Measurements from ENCODE around the gene IL1RL1. TPM values are rescaled to one million over a fixed set of nuclear protein-coding genes. Genes with fewer than 3 reads are reported as not detected.

The IL1RL1 gene
- polyA plus RNA-seq, 1 donor from 2014 or later = not detected

- Histone ChIP-seq H3K9ac (ENCODE audit: low read length) (no peak overlapping the region), H3K27me3 (ENCODE audit: insufficient read depth, low read depth, low read length) (no peaks in the 10 kb centered on the region), H3K27ac (ENCODE audit: low read length) (no peak overlapping the region), H3F3A (ENCODE audit: insufficient read depth, low read length, poor library complexity, severe bottlenecking) (no peaks in the 10 kb centered on the region), H3K4me2 (ENCODE audit: low read length) (no peak overlapping the region), H3K36me3 (ENCODE audit: insufficient read depth, low read length) (no peaks in the 10 kb centered on the region), H3K4me3 (ENCODE audit: low read length) (no peak overlapping the region), H3K79me2 (replicated peaks; ENCODE audit: insufficient read depth, low read length) (no peaks in the 10 kb centered on the region), H3K9me3 (ENCODE audit: low read length) (no peaks in the 10 kb centered on the region), H3K9me2 (ENCODE audit: insufficient read depth, low read length) (no peaks in the 10 kb centered on the region), H2AFZ (ENCODE audit: low read depth, low read length) (no peak overlapping the region), H4K20me1 (ENCODE audit: insufficient read depth) (no peaks in the 10 kb centered on the region)
- TF ChIP-seq EZH2 (IDR thresholded peaks at IDR 0.05; ENCODE audit: borderline replicate concordance, insufficient read depth, low read length, poor library complexity, severe bottlenecking) (no peak), RAD21 (conservative IDR thresholded peaks at IDR 0.05) (no peak), SMC3 (conservative IDR thresholded peaks at IDR 0.05; ENCODE audit: poor library complexity) (no peak), EP300 (conservative IDR thresholded peaks at IDR 0.05; ENCODE audit: poor library complexity, severe bottlenecking) (no peak), POLR2AphosphoS5 (IDR thresholded peaks at IDR 0.05) (no peak), REST (IDR thresholded peaks at IDR 0.05; ENCODE audit: borderline replicate concordance) (no peak), CTCF (IDR thresholded peaks at IDR 0.05; ENCODE audit: poor library complexity, severe bottlenecking) (no peak), MXI1 (conservative IDR thresholded peaks at IDR 0.05; ENCODE audit: poor library complexity, severe bottlenecking) (no peak), TAF1 (IDR thresholded peaks at IDR 0.05; ENCODE audit: low read depth) (no peak)
These were observed 22.2 kb upstream of the IL1RL1 start for GRCh38 chr2:102289129-102289528.

GRCh38 chr2:102290594-102290993, 20.8 kb upstream of the IL1RL1 start:
- Histone ChIP-seq H3K36me3 (ENCODE audit: insufficient read depth, low read length) (no peaks in the 10 kb centered on the region), H3K9ac (ENCODE audit: low read length) (no peak overlapping the region), H3K9me3 (ENCODE audit: low read length) (no peaks in the 10 kb centered on the region), H3K27me3 (ENCODE audit: insufficient read depth, low read depth, low read length) (no peaks in the 10 kb centered on the region), H2AFZ (ENCODE audit: low read depth, low read length) (no peak overlapping the region), H3K27ac (ENCODE audit: low read length) (no peak overlapping the region), H4K20me1 (ENCODE audit: insufficient read depth) (no peaks in the 10 kb centered on the region), H3K9me2 (ENCODE audit: insufficient read depth, low read length) (no peaks in the 10 kb centered on the region), H3K4me2 (ENCODE audit: low read length) (no peak overlapping the region), H3K79me2 (replicated peaks; ENCODE audit: insufficient read depth, low read length) (no peaks in the 10 kb centered on the region), H3K4me3 (ENCODE audit: low read length) (no peak overlapping the region), H3F3A (ENCODE audit: insufficient read depth, low read length, poor library complexity, severe bottlenecking) (no peaks in the 10 kb centered on the region)
- TF ChIP-seq EZH2 (IDR thresholded peaks at IDR 0.05; ENCODE audit: borderline replicate concordance, insufficient read depth, low read length, poor library complexity, severe bottlenecking) = no peak
- no peak for TF ChIP-seq TAF1 (IDR thresholded peaks at IDR 0.05; ENCODE audit: low read depth)
